HPDE6-E6E7 (cell line): Measurements from ENCODE around the gene HPSE.

Experiments
- DNase-seq: peaks from one replicate; pipeline ENCODE4 v3.0.0; 2011; ENCODE audit warnings: missing footprints; ENCODE audit errors: extremely low spot score

HPSE gene

GRCh38 chr4:83334425-83335241 is at the start of gene HPSE:
Gene HPSE, minus strand, starts transcription at chr4:83334848. Its CDS starts 66 bp downstream, at chr4:83334782.
- peak; percentile 71 for DNase-seq

GRCh38 chr4:83382850-83383249 is 48.2 kb upstream of the HPSE start:
- DNase-seq, result no peak

- DNase-seq, result no peak
These were observed 46.5 kb upstream of the HPSE start for GRCh38 chr4:83381173-83381572.

GRCh38 chr4:83378419-83378818 is 43.8 kb upstream of the HPSE start:
- DNase-seq, result no peak

- DNase-seq, result no peak
These were observed 38.3 kb upstream of the HPSE start for GRCh38 chr4:83372931-83373330.

GRCh38 chr4:83371936-83372335 is 37.3 kb upstream of the HPSE start:
- no peak for DNase-seq

GRCh38 chr4:83371235-83371634 is 36.6 kb upstream of the HPSE start:
- no peak for DNase-seq

- no peak for DNase-seq
These were observed 35.9 kb upstream of the HPSE start for GRCh38 chr4:83370640-83370906.

GRCh38 chr4:83369831-83370639 is 35.4 kb upstream of the HPSE start:
- DNase-seq, result no peak

GRCh38 chr4:83364312-83364711 is 29.7 kb upstream of the HPSE start:
- DNase-seq, result no peak

- DNase-seq, result no peak
These were observed 28.1 kb upstream of the HPSE start for GRCh38 chr4:83362492-83363329.

- DNase-seq, result no peak
These were observed 26.9 kb upstream of the HPSE start for GRCh38 chr4:83361416-83362103.

- no peak for DNase-seq
These were observed 25.4 kb upstream of the HPSE start for GRCh38 chr4:83360018-83360417.

- DNase-seq, result no peak
These were observed 23.8 kb upstream of the HPSE start for GRCh38 chr4:83358410-83358809.

GRCh38 chr4:83356899-83357661 is 22.4 kb upstream of the HPSE start:
- DNase-seq, result no peak

- DNase-seq, result no peak
These were observed 18.9 kb upstream of the HPSE start for GRCh38 chr4:83353516-83353915.

- DNase-seq, result no peak
These were observed 13.4 kb upstream of the HPSE start for GRCh38 chr4:83348074-83348473.

GRCh38 chr4:83342476-83342875 is 7.8 kb upstream of the HPSE start:
- no peak for DNase-seq

- no peak for DNase-seq
These were observed 6.2 kb upstream of the HPSE start for GRCh38 chr4:83340692-83341343.

- DNase-seq, result no peak
These were observed 4.9 kb upstream of the HPSE start for GRCh38 chr4:83339573-83339972.
